ENCODE measurements around the gene IRF2.
"Not testable (repeated sequence)": the region's sequence is repeated elsewhere in the genome, so short reads cannot be mapped to it uniquely, and the experiment has no call there.

Gene IRF2

DNA sequence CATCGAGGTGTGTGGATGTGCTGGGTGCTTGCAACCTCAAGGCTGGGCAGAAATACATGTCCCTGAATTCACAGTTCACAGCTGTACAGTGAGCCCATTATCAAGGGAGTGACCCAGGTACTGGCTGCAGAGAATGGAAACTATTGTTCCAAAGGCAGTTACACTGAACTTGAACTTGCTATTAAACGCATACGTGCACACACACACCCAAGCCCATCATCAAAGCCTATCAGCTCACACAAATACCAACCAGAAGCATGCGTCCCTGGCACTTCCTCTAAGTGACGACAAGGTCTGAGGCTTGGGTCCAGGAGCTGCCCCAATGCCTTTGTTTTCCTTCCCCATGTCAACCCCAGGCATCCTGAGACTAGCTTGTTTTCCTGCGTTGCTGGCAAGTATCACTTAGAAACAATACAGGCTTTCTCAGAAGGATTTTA lies 88.6 kb downstream of the IRF2 start:
- no peak for DNase-seq

DNA sequence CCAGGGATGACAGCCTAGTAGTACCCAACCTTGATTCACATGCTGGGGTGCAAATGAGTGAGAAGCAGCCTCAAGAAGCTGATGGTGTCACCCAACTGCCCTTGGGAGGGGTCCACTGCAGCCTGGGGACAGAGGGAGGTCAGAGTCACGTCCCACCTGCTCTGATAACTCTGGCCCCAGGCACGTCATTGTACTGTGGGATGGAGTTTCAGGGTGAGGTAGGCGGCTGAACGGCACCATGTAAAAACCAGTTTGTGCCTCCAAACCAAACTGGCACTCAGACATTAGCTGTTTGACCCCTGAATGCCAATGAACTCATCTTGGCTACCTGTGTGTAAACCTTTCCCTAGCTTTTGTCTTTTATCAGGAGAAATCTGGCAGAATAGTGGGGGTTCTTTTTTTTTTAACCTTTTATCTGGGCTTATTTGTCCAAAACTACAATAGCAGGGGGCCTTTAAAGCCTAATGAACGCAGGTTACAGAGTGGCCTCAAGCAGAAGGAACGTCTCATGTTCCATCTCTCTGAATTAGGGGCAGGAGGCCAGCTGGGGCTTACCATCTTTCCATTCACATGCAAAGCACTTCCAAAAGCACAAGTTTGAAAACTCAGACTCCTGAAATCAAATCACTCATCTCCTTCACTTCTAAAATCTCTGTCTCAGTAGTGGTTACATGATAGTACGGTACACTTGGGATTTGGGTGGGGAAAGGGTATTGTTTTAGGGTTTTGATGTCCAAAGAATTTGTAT lies 89.4 kb downstream of the IRF2 start:
- DNase-seq, result no peak

DNA sequence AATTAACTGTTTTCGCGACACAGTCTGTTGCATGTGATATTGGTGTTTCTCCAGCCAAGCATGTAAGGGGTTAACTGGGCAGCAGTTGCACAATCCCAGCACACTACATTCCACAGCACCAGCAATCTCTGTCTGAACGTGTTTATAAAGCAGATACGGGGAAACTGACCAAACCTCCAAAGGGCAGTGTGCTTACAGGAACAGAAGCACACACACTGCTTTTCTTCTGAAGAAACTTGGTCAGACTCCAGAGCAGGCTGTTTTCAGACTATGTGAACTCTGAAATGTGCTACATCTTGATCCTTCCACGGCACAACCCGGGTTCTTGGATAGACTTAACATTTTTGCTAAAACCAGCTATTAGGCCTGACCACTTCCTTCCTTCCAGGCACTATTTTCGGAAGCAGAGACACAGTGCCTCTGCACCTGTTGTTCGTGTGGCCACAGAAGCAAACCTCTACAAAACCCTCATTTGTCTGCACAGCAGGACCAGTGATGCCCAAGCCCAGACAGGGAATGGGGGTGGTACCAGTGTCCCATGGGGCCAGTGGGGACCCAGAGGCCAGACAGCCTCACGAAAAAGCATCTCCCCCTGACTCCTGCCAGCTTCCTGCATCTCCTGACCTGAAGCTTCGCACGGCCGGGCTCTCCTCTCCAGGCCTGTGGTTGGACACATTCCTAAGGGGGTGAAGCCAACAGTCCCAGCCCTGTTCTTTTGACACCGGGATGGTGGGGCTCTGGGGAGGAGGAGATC lies 90.1 kb downstream of the IRF2 start:
- DNase-seq, result no peak

DNA sequence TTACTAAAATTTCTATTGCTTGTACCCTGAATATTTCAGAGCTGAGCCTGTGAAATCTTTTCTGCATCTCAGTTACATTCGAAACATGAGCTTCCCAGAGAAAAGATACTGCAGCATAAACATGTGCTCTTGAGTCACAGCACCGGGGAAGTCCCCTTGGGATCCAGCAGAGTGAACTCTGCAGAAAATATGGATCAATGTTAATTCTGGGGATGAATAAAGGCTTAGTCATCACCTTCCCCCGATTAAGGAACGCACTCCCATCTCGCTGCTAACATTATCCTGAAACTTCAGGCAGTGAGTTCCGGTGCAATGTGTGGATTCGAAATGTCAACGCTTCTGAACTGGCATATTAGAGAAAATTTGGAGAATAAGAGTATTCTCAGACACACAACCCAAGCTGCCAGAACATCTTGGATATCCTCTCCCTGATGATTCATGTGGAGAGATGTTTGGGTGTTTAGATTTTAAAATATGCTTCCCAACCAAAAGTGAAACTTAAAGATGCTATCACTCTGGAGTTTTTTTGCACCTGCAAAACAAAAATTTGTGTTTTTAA lies 90.8 kb downstream of the IRF2 start:
- DNase-seq, result no peak

DNA sequence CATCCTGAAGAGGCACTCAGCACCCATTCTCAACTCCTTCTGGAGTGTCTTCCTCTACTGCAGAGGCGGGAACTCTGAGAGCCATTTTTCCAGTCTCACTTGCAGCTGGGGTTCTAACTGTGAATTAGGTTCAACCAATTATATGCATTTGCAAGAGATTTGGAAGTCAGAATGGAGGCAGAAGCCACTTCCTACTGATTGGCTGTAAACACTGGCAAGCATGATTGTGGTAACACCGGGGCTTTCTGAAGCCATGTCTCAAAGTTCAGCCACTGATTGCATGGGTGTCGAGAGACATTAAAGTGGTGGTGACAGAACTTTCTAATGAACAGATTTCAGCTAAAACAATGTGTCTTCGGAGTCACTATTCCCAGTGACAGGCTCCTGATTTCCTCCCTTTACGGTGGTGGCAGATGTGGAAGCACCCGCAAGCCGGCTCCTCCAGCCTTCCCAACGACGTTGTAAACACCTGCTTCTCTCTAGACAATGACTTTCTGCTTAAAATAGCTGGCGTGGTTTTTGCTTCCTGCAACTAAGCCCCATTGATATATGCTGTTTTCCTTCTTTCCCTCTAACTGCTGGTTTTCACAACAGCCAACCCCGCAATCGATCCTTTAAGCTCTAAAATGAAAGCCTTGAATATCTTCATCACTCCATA lies 92.0 kb downstream of the IRF2 start:
- no peak for DNase-seq

DNA sequence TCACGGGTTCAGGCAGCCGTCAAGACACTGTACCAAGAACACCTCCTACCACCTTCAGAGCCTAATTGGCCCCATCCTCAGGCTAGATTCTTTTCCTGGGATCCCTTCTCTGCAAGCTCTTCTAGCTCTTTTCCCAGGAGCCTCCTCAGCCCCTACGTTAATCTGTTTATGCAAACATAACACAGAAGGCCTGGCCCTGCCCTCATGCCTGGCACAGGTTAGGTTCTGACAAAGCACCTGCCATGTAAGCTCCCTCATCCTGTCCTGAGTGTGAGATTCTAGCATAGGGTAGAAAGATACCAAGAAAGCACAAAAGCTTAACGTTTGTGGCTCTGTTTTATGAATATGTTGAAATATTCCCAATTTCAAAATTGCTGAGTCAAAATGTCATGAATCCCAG lies 93.6 kb downstream of the IRF2 start:
- DNase-seq, result no peak

DNA sequence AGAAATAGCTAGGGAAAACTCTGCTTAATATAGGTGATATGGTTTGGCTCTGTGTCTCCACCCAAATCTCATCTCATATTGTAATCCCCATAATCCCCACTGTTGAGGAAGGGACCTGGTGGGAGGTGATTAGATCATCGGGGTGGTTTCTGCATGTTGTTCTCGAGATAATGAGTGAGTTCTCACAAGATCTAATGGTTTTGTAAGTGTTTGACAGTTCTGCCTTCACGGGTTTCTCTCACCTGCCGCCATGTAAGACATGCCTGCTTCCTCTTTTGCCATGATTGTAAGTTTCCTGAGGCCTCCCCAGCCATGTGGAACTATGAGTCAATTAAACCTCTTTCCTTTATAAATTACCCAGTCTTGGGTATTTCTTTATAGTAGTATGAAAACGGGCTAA lies 94.1 kb downstream of the IRF2 start:
- DNase-seq, result not testable (repeated sequence)

DNA sequence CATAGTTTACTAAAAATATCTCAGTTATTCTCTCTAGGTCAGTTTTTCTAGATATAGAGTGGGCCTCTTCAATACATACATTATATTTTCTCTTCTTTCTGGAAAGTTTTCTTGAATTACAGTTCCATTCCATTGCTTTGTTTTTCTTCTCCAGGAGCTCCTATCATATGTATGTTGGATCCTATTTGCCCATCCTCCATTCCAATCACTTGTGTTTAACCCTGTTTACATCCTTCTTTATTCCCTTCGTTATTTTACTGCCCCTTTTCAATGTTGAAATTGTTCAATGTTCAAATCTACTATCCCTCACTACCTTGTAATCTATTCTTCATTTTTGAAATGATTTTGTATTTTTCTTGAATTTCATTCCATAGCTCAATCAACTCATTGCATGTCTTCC lies 97.4 kb downstream of the IRF2 start:
- no peak for DNase-seq

DNA sequence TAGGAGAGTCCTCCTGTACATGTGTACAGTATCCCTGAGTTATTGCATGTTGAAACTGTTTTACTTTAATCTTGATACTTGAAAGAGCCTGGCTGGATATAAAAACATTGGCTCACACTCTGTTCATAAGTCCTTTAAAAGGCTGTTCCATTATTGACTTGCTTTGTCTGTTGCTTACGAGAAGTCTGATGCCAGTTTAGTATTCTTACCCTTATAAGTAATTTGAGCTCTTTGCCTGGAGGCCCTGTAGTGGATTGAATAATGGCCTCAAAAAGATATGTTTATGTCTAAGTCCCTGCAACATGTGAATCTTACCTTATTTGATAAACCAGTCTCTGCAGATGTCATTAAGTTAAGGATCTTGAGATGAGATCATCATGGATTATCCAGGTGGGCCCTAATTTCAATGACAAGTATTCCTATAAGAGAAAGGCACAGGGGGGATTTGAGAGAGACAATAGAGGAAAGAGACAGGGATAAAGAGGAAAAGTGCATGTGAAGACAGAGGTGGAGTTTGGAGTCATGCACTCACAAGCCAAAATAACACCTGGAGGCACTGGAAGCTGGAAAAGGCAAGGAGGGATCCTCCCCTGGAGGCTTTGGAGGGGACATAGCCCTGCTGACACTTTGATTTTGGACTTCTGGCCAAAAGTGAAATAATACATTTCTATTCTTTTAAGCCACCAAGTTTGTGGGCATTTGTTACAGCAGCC lies 98.1 kb downstream of the IRF2 start:
- no peak for DNase-seq

DNA sequence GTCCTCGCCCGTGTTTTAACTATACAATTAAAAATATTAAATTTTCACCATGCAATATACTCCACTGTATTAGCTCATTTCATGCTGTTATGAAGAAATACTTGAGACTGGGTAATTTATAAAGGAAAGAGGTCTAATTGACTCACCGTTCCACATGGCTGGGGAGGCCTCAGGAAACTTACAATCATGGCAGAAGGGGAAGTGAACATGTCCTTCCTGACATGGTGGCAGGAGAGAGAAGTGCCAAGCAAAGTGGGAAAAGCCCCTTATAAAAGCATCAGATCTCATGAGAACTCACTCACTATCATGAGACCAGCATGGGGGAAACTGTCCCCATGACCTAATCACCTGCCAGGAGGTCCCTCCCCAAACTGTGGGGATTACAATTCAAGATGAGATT lies 98.7 kb downstream of the IRF2 start:
- DNase-seq, result not testable (repeated sequence)

DNA sequence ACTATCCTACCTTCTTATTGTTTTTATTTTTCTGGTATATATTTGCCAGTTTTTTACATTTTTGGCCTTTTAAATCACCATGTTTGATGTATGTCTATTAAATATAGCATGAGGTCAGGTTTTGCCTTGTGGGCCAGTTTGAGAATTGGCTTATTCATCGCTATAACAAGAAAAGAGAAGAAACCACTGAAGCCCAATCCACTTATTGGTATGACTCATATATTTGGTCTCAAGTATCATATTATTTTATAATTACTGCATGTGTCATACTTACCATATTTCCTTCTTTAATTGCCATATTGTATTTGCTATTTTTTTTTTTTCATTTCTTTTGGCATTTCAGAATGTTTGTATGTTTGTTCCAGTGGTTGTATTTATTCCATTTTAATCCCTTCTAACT lies 99.3 kb downstream of the IRF2 start:
- DNase-seq, result no peak

DNA sequence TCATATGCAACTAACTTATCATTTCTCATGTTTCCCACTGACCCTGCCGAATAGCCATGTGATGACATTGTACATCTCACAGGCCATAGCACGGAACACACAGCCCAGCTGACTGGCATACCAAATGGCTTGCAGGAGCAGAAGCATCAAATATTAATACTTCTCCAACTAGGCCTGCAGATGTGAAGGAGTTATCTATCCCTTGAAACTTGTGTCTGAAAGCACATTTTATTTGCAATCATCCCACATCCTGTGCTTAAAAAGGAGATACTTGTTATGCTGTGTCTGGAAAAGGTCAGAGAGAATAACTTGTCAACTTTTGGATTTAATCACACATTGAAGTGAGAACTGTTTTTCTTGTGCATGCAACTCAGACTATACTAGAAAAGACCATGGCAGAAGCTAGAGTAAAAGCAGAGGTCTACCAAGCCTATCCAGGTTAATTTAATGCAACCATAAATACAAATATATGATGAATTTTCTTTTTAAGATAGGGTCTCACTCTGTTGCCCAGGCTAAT lies 100.4 kb downstream of the IRF2 start:
- no peak for DNase-seq

DNA sequence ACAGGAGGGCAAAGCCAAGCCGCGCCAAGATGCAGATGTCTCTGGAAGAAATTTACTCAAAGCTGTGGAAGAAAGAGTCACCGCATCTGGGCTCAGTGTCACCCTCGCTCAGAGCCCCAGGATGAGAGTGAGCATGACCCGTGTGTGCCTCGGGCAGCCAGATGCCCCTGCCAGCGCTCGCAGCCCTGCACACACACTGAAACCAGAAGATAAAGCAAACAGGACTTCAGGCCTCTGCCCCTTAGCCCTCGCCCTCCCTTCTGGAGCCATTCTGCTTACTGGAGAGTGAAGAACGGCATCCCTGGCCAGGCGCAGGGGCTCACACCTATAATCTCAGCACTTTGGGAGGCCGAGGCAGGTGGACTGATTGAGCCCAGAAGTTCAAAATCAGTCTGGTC lies 103.0 kb downstream of the IRF2 start:
- no peak for DNase-seq

DNA sequence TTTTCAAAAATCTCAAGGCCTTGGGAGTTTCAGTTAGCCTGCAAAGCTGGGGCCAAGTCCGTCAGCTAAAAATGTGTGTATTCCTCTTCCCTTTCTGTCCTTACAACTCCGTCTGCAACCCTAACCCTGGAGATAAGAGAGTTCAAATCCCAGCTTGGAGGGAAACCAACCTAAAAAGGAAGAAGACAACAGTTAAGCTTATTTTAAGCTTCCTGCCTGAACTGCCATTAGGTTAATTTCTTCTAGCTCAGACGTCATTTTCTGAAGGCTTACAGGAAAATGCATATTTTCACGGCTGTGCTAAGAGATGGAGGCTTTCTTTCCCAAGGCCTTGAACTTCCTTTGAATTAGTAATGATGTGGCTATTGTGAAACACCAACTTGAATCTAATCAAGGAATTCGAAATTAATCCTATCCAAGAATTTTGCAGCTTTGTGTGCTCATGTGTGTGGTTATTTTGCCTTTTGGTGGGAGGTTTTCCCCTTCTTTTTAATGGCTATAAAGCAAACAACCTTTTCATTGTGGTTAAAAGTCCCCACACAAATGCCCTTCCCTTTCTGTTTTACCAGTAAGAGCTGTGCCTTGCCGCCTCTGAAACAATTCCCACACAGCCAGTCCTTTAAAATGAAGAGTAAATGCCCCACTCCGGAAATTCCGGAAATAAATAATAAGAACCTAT lies 103.5 kb downstream of the IRF2 start:
- DNase-seq, result no peak

DNA sequence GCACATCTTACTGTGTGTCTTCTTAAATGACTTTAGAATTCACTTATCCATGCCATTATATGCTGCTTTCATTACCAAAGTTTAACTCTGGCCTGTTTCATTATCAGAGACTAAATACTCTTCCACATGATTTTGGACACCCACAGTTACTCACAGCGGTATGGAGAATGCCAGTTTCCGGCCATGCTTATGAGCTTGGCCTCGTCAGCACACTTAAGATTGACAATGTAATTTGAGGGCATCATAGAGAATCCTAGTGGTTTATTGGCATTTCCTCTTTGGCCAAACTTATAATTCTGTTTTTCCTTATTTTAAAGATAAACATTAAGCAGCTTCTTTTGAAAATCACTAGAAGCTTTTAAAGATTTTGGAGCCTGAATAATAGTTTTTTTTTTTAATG lies 104.5 kb downstream of the IRF2 start:
- DNase-seq, result no peak

DNA sequence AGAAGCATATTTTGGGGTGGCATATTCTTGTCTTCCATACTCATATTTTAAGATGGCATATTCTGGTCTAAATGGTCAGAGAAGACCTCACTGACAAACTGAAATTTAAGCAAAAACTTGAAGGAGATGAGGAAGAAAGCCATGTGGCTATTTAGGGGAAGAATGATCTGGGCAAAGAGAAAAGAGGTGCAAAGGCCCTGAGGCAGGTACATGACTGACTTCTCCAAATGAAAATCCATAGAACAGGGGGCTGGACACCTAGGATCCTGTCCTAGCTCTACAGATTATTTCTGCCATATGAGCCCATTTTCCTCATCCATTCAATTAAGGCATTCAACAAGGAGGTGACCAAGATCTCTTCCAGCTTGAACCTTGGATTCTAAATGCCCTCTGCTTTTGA lies 105.6 kb downstream of the IRF2 start:
- DNase-seq, result no peak

DNA sequence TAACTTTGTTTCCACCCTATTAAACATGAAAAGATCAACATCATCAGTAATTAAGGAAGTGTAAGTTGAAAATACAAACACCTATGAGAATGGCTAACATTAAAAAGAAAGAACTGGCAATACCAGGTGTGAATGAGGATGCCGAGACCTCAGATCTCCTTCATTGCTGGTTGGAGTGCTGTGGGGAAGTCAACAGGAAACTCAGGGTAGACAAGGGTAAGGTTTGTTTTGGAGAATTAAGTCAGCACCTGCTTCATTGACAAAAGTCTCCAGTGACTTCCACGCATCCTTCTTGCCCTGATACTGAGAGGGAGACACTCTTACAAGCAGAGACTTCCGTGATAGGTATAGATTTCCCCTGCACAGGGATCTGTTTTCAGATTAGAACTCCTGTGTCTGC lies 106.1 kb downstream of the IRF2 start:
- no peak for DNase-seq

DNA sequence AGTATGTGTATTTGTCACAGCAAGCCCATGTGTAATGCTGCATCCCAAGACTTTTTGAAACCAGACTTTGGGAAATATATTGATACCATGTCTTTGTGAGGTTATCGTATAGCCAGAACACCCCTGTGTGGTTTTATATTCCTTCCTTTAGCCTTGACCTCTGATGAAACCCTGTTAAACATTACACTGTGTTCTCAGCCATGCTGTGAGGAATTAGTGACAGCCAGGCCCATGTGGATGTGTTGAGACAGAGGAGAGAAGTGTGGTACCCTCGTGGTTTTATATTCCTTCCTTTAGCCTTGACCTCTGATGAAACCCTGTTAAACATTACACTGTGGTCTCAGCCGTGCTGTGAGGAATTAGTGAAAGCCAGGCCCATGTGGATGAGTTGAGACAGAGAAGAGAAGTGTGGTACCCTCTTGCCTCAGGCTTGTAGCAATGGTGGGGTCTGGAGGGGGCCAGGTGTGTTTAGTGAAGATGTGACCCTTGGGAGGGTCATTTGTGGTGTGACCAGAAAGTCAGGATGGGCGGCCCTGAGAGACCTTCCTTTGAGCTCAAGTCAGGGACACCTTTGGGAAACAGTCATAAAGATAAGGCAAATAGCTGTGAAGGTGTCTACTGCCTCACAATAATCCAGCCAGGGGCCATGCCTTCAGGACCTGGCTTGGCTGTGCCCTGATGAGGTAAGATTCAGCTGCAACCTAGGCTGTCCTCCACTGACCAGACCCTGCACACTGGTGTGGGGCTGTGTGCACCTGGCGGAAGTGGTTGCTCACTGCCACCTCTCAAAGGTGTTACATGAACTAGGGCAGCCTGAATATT lies 110.0 kb downstream of the IRF2 start:
- DNase-seq, result no peak

DNA sequence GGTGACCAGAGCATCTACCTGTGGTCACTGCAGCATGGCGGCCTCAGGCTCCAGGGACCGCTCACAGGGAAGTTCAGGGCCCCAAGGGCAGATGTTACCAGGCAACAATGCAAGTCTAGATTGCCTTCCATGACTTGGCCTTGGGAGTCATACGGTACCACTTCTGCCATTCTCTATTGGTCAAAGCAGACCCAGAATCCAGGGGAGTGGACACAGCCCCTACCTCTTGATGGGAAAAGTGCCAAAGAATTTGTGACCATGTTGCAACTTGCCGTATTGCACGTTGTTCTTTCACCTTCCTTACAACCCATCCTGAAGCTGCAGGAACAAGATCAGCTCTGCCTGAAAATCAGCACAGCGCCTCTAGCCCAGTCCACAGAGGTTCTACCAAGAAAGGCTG lies 111.1 kb downstream of the IRF2 start:
- no peak for DNase-seq

DNA sequence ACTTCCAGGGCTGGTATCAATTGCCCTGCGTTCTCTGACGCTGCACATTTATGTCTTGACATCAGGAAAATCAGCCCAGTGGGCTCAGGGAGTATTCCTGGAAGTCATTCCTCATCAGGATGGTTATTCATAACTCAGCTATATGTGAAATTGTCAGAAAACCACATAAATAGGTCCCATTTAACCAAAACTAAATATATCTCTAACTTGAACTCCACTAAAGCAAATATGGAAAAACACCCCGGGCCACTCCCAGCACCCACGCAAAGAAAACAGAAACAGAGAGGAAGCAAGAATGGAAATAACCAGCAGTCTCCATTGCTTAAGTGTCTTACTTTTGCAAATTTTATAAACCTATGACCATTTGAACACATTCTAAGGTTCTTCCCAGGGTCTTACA lies 112.0 kb downstream of the IRF2 start:
- no peak for DNase-seq

DNA sequence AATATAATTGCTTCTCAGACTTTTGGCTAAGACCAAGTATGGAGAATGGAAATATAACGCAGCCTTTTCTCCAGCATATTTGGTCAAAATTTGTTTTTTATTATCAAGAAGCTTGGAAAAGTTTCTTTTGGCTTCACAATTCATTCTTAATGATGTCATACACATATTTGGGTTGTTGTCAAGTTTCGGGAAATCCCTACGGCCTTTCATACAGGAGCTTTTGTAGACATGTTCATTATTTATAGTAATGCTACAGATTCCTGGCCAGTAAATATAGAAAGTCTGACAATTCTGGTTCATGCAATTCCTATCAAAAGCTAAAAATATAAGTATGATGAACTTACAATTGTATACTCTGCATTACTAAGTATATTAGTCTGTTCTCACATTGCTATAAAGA lies 112.9 kb downstream of the IRF2 start:
- DNase-seq, result no peak
